Measurements from ENCODE around the gene ANKZF1.

Gene ANKZF1

GRCh38 chr2:219282943-219283581 lies 53.5 kb downstream of the ANKZF1 start:
- TF ChIP-seq CTCF (conservative IDR thresholded peaks at IDR 0.05; ENCODE audit: control insufficient read depth, insufficient read depth, low read depth, low read length) = no peak
- no peak overlapping the region for H3K4me3 ChIP-seq (ENCODE audit: control insufficient read depth, low read depth, low read length)
- DNase-seq (ENCODE audit: low read depth) = no peak

GRCh38 chr2:219284501-219285372 lies 55.1 kb downstream of the ANKZF1 start:
- no peak for TF ChIP-seq CTCF (conservative IDR thresholded peaks at IDR 0.05; ENCODE audit: control insufficient read depth, insufficient read depth, low read depth, low read length)
- peak; percentile 58 for DNase-seq (ENCODE audit: low read depth)
- no peak overlapping the region for H3K4me3 ChIP-seq (ENCODE audit: control insufficient read depth, low read depth, low read length)

- TF ChIP-seq CTCF (conservative IDR thresholded peaks at IDR 0.05; ENCODE audit: control insufficient read depth, insufficient read depth, low read depth, low read length) = no peak
- H3K4me3 ChIP-seq (ENCODE audit: control insufficient read depth, low read depth, low read length) = no peak overlapping the region
- no peak for DNase-seq (ENCODE audit: low read depth)
Observed at GRCh38 chr2:219285373-219285735, 55.7 kb downstream of the ANKZF1 start.

- TF ChIP-seq CTCF (conservative IDR thresholded peaks at IDR 0.05; ENCODE audit: control insufficient read depth, insufficient read depth, low read depth, low read length) = no peak
- DNase-seq (ENCODE audit: low read depth) = peak; percentile 81
- no peak overlapping the region for H3K4me3 ChIP-seq (ENCODE audit: control insufficient read depth, low read depth, low read length)
Observed at GRCh38 chr2:219285894-219286425, 56.4 kb downstream of the ANKZF1 start.

Measured in fibroblast of mammary gland (primary cell).